Measurements from ENCODE around the gene MIEF2. TPM values are rescaled to one million over a fixed set of nuclear protein-coding genes. Genes with fewer than 3 reads are reported as not detected.

MIEF2 gene
- total and polyA plus RNA-seq, 3 experiments from 2014 or later: 5.5 to 14.1 (median 5.6) TPM

- CTCF ChIA-PET: no interaction called here
- POLR2A ChIA-PET: interaction anchor here (0.7 to 1.0 kb wide), 2 partner anchors 49 to 131 kb away, joined by 3 read pairs; partner anchors contain the start of genes ALKBH5 and SHMT1
- peaks cover 18% of the 10 kb centered on the region for H3K36me3 ChIP-seq (ENCODE audit: insufficient read depth, low read length)
- Mint-ChIP-seq H3K9me3 (no peaks in the 10 kb centered on the region), H3K4me3 (peak overlapping the region; percentile 87 to 98 (median 96)), H3K27me3 (peaks cover 0 to 3% of the 10 kb centered on the region in 2 donors), H3K36me3 (peaks cover 0 to 60% (median 4%) of the 10 kb centered on the region in 3 donors), H3K27ac (peak overlapping the region; percentile 83 to 99 (median 98)), H3K4me1 (peaks cover 64 to 81% (median 73%) of the 10 kb centered on the region in 3 donors)
- H3K9me3 ChIP-seq (ENCODE audit: low read length): no peaks in the 10 kb centered on the region
- peaks cover 65% of the 10 kb centered on the region for H3K4me1 ChIP-seq (ENCODE audit: insufficient read depth, low read length)
- peak overlapping the region; percentile 96 for H3K27ac ChIP-seq (ENCODE audit: low read depth, low read length)
- H3K27me3 ChIP-seq (ENCODE audit: insufficient read depth, low read length, poor library complexity, severe bottlenecking): no peaks in the 10 kb centered on the region
- DNase-seq: peak in 1 of 5 donors; percentile 16
- H3K4me3 ChIP-seq (ENCODE audit: low read length): peak overlapping the region; percentile 100
Measured at GRCh38 chr17:18314059-18314730, 53.7 kb downstream of the MIEF2 start.

- DNase-seq: peak; percentile 96 to 98 (median 97)
- H3K27me3 ChIP-seq (ENCODE audit: insufficient read depth, low read length, poor library complexity, severe bottlenecking): no peaks in the 10 kb centered on the region
- peak within 1 kb of the TSS; percentile 83 to 99 (median 98) for H3K27ac Mint-ChIP-seq
- no peaks in the 10 kb centered on the region for H3K9me3 ChIP-seq (ENCODE audit: low read length)
- peak within 1 kb of the TSS; percentile 100 for H3K4me3 ChIP-seq (ENCODE audit: low read length)
- H3K4me1 Mint-ChIP-seq: peaks cover 72 to 88% (median 80%) of the 10 kb centered on the region in 3 donors
- peaks cover 72% of the 10 kb centered on the region for H3K4me1 ChIP-seq (ENCODE audit: insufficient read depth, low read length)
- H3K9me3 Mint-ChIP-seq: no peaks in the 10 kb centered on the region
- peak within 1 kb of the TSS; percentile 96 for H3K27ac ChIP-seq (ENCODE audit: low read depth, low read length)
- ChIA-PET POLR2A (interaction anchor here (0.7 to 1.0 kb wide), 2 partner anchors 48 to 132 kb away, joined by 3 read pairs; partner anchors contain the start of genes ALKBH5 and SHMT1), CTCF (no interaction called here)
- peaks cover 0 to 65% (median 5%) of the 10 kb centered on the region in 3 donors for H3K36me3 Mint-ChIP-seq
- H3K36me3 ChIP-seq (ENCODE audit: insufficient read depth, low read length): peaks cover 18% of the 10 kb centered on the region
- peak within 1 kb of the TSS; percentile 87 to 98 (median 96) for H3K4me3 Mint-ChIP-seq
- peaks cover 0 to 3% of the 10 kb centered on the region in 2 donors for H3K27me3 Mint-ChIP-seq
Measured at GRCh38 chr17:18314731-18315561, 54.5 kb downstream of the MIEF2 start, which contains the start of the genes SMCR8 and TOP3A. Gene SMCR8 (plus strand): TSS chr17:18315293. CDS start chr17:18315790, 497 bp downstream. Gene TOP3A (minus strand): TSS chr17:18314994. CDS start chr17:18314778, 216 bp downstream.

- H3K9me3 ChIP-seq (ENCODE audit: low read length): no peaks in the 10 kb centered on the region
- DNase-seq: peak in 2 of 5 donors; percentile 66
- Mint-ChIP-seq H3K27me3 (peaks cover 0 to 3% of the 10 kb centered on the region in 2 donors), H3K9me3 (no peaks in the 10 kb centered on the region), H3K4me3 (peak overlapping the region; percentile 87 to 98 (median 96)), H3K27ac (peak overlapping the region; percentile 83 to 99 (median 98)), H3K4me1 (peaks cover 74 to 90% (median 82%) of the 10 kb centered on the region in 3 donors), H3K36me3 (peaks cover 0 to 67% (median 2%) of the 10 kb centered on the region in 3 donors)
- ChIA-PET CTCF (no interaction called here), POLR2A (interaction anchor here (0.6 kb wide), 1 partner anchor 7 kb away, joined by 8 read pairs; no protein-coding TSS in a partner anchor)
- H3K4me3 ChIP-seq (ENCODE audit: low read length): peak overlapping the region; percentile 100
- peaks cover 76% of the 10 kb centered on the region for H3K4me1 ChIP-seq (ENCODE audit: insufficient read depth, low read length)
- H3K27ac ChIP-seq (ENCODE audit: low read depth, low read length): peak overlapping the region; percentile 96
- H3K36me3 ChIP-seq (ENCODE audit: insufficient read depth, low read length): peaks cover 18% of the 10 kb centered on the region
- no peaks in the 10 kb centered on the region for H3K27me3 ChIP-seq (ENCODE audit: insufficient read depth, low read length, poor library complexity, severe bottlenecking)
Measured at GRCh38 chr17:18315562-18315922, 55.1 kb downstream of the MIEF2 start.

- peaks cover 76% of the 10 kb centered on the region for H3K4me1 ChIP-seq (ENCODE audit: insufficient read depth, low read length)
- peaks cover 18% of the 10 kb centered on the region for H3K36me3 ChIP-seq (ENCODE audit: insufficient read depth, low read length)
- peak overlapping the region; percentile 87 to 98 (median 96) for H3K4me3 Mint-ChIP-seq
- no peaks in the 10 kb centered on the region for H3K27me3 ChIP-seq (ENCODE audit: insufficient read depth, low read length, poor library complexity, severe bottlenecking)
- peaks cover 0 to 69% (median 2%) of the 10 kb centered on the region in 3 donors for H3K36me3 Mint-ChIP-seq
- no peaks in the 10 kb centered on the region for H3K9me3 ChIP-seq (ENCODE audit: low read length)
- peak overlapping the region; percentile 100 for H3K4me3 ChIP-seq (ENCODE audit: low read length)
- ChIA-PET CTCF (no interaction called here), POLR2A (interaction anchor here (0.6 kb wide), 1 partner anchor 8 kb away, joined by 8 read pairs; no protein-coding TSS in a partner anchor)
- H3K9me3 Mint-ChIP-seq: no peaks in the 10 kb centered on the region
- H3K27me3 Mint-ChIP-seq: peaks cover 0 to 3% of the 10 kb centered on the region in 2 donors
- H3K27ac ChIP-seq (ENCODE audit: low read depth, low read length): peak overlapping the region; percentile 96
- H3K27ac Mint-ChIP-seq: peak overlapping the region; percentile 83 to 99 (median 98)
- peaks cover 76 to 91% (median 84%) of the 10 kb centered on the region in 3 donors for H3K4me1 Mint-ChIP-seq
- no peak for DNase-seq
Measured at GRCh38 chr17:18315961-18316360, 55.5 kb downstream of the MIEF2 start.

Other genes with a start within 250 kb of the MIEF2 start
- 10 to 100 TPM; 30.4 to 33.4 TPM for gene ATPAF2, start 221.5 kb upstream of the MIEF2 start, total RNA-seq
- 16.0 TPM for gene ATPAF2, start 221.5 kb upstream of the MIEF2 start, polyA plus RNA-seq
- gene GID4, start 221.3 kb upstream of the MIEF2 start, total RNA-seq: 10 to 100 TPM in 1 of 2 experiments, 1 to 10 TPM in 1; 9.8 to 11.1 TPM
- 8.5 TPM for gene GID4, start 221.3 kb upstream of the MIEF2 start, polyA plus RNA-seq
- gene DRG2, start 172.7 kb upstream of the MIEF2 start, total RNA-seq: 10 to 100 TPM; 52.9 to 54.2 TPM
- gene DRG2, start 172.7 kb upstream of the MIEF2 start, polyA plus RNA-seq: 51.7 TPM
- gene MYO15A, start 151.9 kb upstream of the MIEF2 start, total RNA-seq: under 1 TPM; 0.31 to 0.35 TPM
- gene MYO15A, start 151.9 kb upstream of the MIEF2 start, polyA plus RNA-seq: 0.54 TPM
- gene ALKBH5, start 76.8 kb upstream of the MIEF2 start, total RNA-seq: 100 to 1,000 TPM; 117 to 123 TPM
- 152 TPM for gene ALKBH5, start 76.8 kb upstream of the MIEF2 start, polyA plus RNA-seq
- gene LLGL1, start 35.0 kb upstream of the MIEF2 start, total RNA-seq: 10 to 100 TPM; 24.3 to 26.3 TPM
- gene LLGL1, start 35.0 kb upstream of the MIEF2 start, polyA plus RNA-seq: 1.5 TPM
- gene FLII, start 1.9 kb upstream of the MIEF2 start, total RNA-seq: 100 to 1,000 TPM; 278 to 299 TPM
- 216 TPM for gene FLII, start 1.9 kb upstream of the MIEF2 start, polyA plus RNA-seq
- 10 to 100 TPM; 69.7 to 72.8 TPM for gene TOP3A, start 54.3 kb downstream of the MIEF2 start, total RNA-seq
- 21.7 TPM for gene TOP3A, start 54.3 kb downstream of the MIEF2 start, polyA plus RNA-seq
- gene SMCR8, start 54.6 kb downstream of the MIEF2 start, total RNA-seq: 10 to 100 TPM; 26.7 to 26.9 TPM
- 4.9 TPM for gene SMCR8, start 54.6 kb downstream of the MIEF2 start, polyA plus RNA-seq
- gene SHMT1, start 102.9 kb downstream of the MIEF2 start, total RNA-seq: 10 to 100 TPM; 42.4 to 43.8 TPM
- 28.8 TPM for gene SHMT1, start 102.9 kb downstream of the MIEF2 start, polyA plus RNA-seq
- gene EVPLL, start 117.1 kb downstream of the MIEF2 start, total RNA-seq: not detected
- gene EVPLL, start 117.1 kb downstream of the MIEF2 start, polyA plus RNA-seq: not detected
- not detected for gene LGALS9C, start 216.1 kb downstream of the MIEF2 start, total RNA-seq
- not detected for gene LGALS9C, start 216.1 kb downstream of the MIEF2 start, polyA plus RNA-seq